Measurements from ENCODE around the gene MAVS.
A peak's percentile ranks its signal among the peaks of the same experiment; 100 is the strongest.
"Not testable (repeated sequence)": the region's sequence is repeated elsewhere in the genome, so short reads cannot be mapped to it uniquely, and the experiment has no call there.

Gene MAVS

GRCh38 chr20:3815703-3816315 is 30.8 kb upstream of the MAVS start:
- DNase-seq (ENCODE audit: low read depth) = no peak

- DNase-seq (ENCODE audit: low read depth) = no peak
Observed at GRCh38 chr20:3818155-3819151, 28.2 kb upstream of the MAVS start.

GRCh38 chr20:3819411-3820047 is 27.1 kb upstream of the MAVS start:
- no peak for DNase-seq (ENCODE audit: low read depth)

GRCh38 chr20:3820048-3820900 is 26.4 kb upstream of the MAVS start, which contains the start of gene AP5S1:
TSS of gene AP5S1 (plus strand) at chr20:3820547. CDS start at chr20:3822118, 1,571 bp downstream.
- peak; percentile 93 for DNase-seq (ENCODE audit: low read depth)

GRCh38 chr20:3820901-3821727 is 25.5 kb upstream of the MAVS start:
- no peak for DNase-seq (ENCODE audit: low read depth)

GRCh38 chr20:3821996-3822395 is 24.6 kb upstream of the MAVS start:
- DNase-seq (ENCODE audit: low read depth) = no peak

GRCh38 chr20:3823881-3824280 is 22.8 kb upstream of the MAVS start:
- DNase-seq (ENCODE audit: low read depth) = no peak

GRCh38 chr20:3825526-3825925 is 21.1 kb upstream of the MAVS start:
- DNase-seq (ENCODE audit: low read depth) = no peak

GRCh38 chr20:3826420-3826819 is 20.2 kb upstream of the MAVS start:
- DNase-seq (ENCODE audit: low read depth) = no peak

- DNase-seq (ENCODE audit: low read depth) = no peak
Observed at GRCh38 chr20:3828798-3829197, 17.8 kb upstream of the MAVS start.

GRCh38 chr20:3829891-3830290 is 16.7 kb upstream of the MAVS start:
- not testable (repeated sequence) for DNase-seq (ENCODE audit: low read depth)

GRCh38 chr20:3836132-3836531 is 10.5 kb upstream of the MAVS start:
- no peak for DNase-seq (ENCODE audit: low read depth)

GRCh38 chr20:3839328-3839727 is 7.3 kb upstream of the MAVS start:
- no peak for DNase-seq (ENCODE audit: low read depth)

GRCh38 chr20:3840201-3840600 is 6.4 kb upstream of the MAVS start:
- not testable (repeated sequence) for DNase-seq (ENCODE audit: low read depth)

- no peak for DNase-seq (ENCODE audit: low read depth)
Observed at GRCh38 chr20:3842348-3842930, 4.2 kb upstream of the MAVS start.

GRCh38 chr20:3843490-3843889 is 3.1 kb upstream of the MAVS start:
- no peak for DNase-seq (ENCODE audit: low read depth)

GRCh38 chr20:3843990-3844619 is 2.5 kb upstream of the MAVS start:
- DNase-seq (ENCODE audit: low read depth) = not testable (repeated sequence)

- no peak for DNase-seq (ENCODE audit: low read depth)
Observed at GRCh38 chr20:3846378-3846739, 275 bp upstream of the MAVS start.

GRCh38 chr20:3847429-3847940 is 851 bp downstream of the MAVS start:
- DNase-seq (ENCODE audit: low read depth) = no peak

- DNase-seq (ENCODE audit: low read depth) = no peak
Observed at GRCh38 chr20:3848565-3848964, 1.9 kb downstream of the MAVS start.

Data from HS-27A (cell line).